Right atrium auricular region (tissue), 2 donors: ENCODE measurements around the gene TSR3. TPM values are rescaled to one million over a fixed set of nuclear protein-coding genes. Genes with fewer than 3 reads are reported as not detected.

Experiments
- DNase-seq: peaks from one replicate; pipeline ENCODE4 v3.0.0-alpha.2; 2019; ENCODE audit warnings: low spot score
- H3K27ac ChIP-seq, 2 donors: fragments of 200-600 bp; sonication (generic); 1 replicate in 1 of 2; 2 replicates in 1 of 2; pipeline ENCODE4 v1.5.1; 2016 to 2019
- H3K27me3 ChIP-seq, 2 donors: fragments of 200-600 bp; sonication (generic); one replicate each; pipeline versions ENCODE4 v1.5.1 to v1.6.0; 2017 to 2019
- H3K36me3 ChIP-seq: fragments of 200-600 bp; sonication (generic); one replicate; pipeline ENCODE4 v1.5.1; 2016
- H3K4me1 ChIP-seq, 2 donors: fragments of 200-600 bp; sonication (generic); one replicate each; pipeline versions ENCODE4 v1.5.1 to v1.6.0; 2017 to 2019
- H3K4me3 ChIP-seq, 2 donors: fragments of 200-600 bp; sonication (generic); 1 replicate in 1 of 2; 2 replicates in 1 of 2; pipeline ENCODE4 v1.5.1; 2017 to 2019; ENCODE audit warnings: mild to moderate bottlenecking in 1 of 2, moderate library complexity in 1 of 2
- H3K9me3 ChIP-seq, 2 donors: fragments of 200-600 bp; sonication (generic); one replicate each; pipeline ENCODE4 v1.5.1; 2019
- CTCF ChIP-seq, 2 donors: fragments of 200-600 bp; sonication (generic); IDR thresholded peaks; one replicate each; pipeline ENCODE4 v1.5.1; 2019; ENCODE audit warnings: antibody characterized with exemption in 2 of 2
- total RNA-seq, 2 donors: library from RNA; depleted of rRNA; stranded (reverse); fragments of >200 nt; gene quantifications; one replicate each; pipeline ENCODE4 v1.1.0, GENCODE V29; 2016

The TSR3 gene
- total RNA-seq, 2 donors from 2014 or later = 72.8 to 73.7 TPM

GRCh38 chr16:1347962-1348361 is 3.7 kb downstream of the TSR3 start:
- no peak overlapping the region for H3K27ac ChIP-seq
- no peak for DNase-seq
- H3K4me1 ChIP-seq = peaks cover 0 to 26% of the 10 kb centered on the region in 2 donors
- no peaks in the 10 kb centered on the region for H3K9me3 ChIP-seq
- no peak overlapping the region for H3K4me3 ChIP-seq
- H3K27me3 ChIP-seq = no peaks in the 10 kb centered on the region
- H3K36me3 ChIP-seq = peaks cover 24% of the 10 kb centered on the region
- no peak for TF ChIP-seq CTCF (IDR thresholded peaks at IDR 0.05)

GRCh38 chr16:1347286-1347855 is 4.3 kb downstream of the TSR3 start:
- Histone ChIP-seq H3K27me3 (no peaks in the 10 kb centered on the region), H3K9me3 (no peaks in the 10 kb centered on the region), H3K4me3 (no peak overlapping the region), H3K36me3 (peaks cover 24% of the 10 kb centered on the region), H3K27ac (no peak overlapping the region), H3K4me1 (peaks cover 0 to 26% of the 10 kb centered on the region in 2 donors)
- no peak for TF ChIP-seq CTCF (IDR thresholded peaks at IDR 0.05)
- no peak for DNase-seq

- H3K4me1 ChIP-seq = peaks cover 0 to 23% of the 10 kb centered on the region in 2 donors
- no peak for TF ChIP-seq CTCF (IDR thresholded peaks at IDR 0.05)
- H3K36me3 ChIP-seq = peaks cover 24% of the 10 kb centered on the region
- H3K27me3 ChIP-seq = no peaks in the 10 kb centered on the region
- no peak overlapping the region for H3K4me3 ChIP-seq
- DNase-seq = no peak
- no peak overlapping the region for H3K27ac ChIP-seq
- no peaks in the 10 kb centered on the region for H3K9me3 ChIP-seq
Measured at GRCh38 chr16:1346422-1347285, 5.0 kb downstream of the TSR3 start.

GRCh38 chr16:1345651-1346421 is 5.8 kb downstream of the TSR3 start:
- no peak overlapping the region for H3K27ac ChIP-seq
- H3K27me3 ChIP-seq = no peaks in the 10 kb centered on the region
- no peak for DNase-seq
- peaks cover 24% of the 10 kb centered on the region for H3K36me3 ChIP-seq
- no peaks in the 10 kb centered on the region for H3K9me3 ChIP-seq
- no peak for TF ChIP-seq CTCF (IDR thresholded peaks at IDR 0.05)
- peaks cover 0 to 17% of the 10 kb centered on the region in 2 donors for H3K4me1 ChIP-seq
- no peak overlapping the region for H3K4me3 ChIP-seq

- H3K27ac ChIP-seq = no peak overlapping the region
- H3K27me3 ChIP-seq = no peaks in the 10 kb centered on the region
- DNase-seq = no peak
- TF ChIP-seq CTCF (IDR thresholded peaks at IDR 0.05) = no peak
- H3K36me3 ChIP-seq = peaks cover 22% of the 10 kb centered on the region
- H3K4me3 ChIP-seq = no peak overlapping the region
- H3K9me3 ChIP-seq = no peaks in the 10 kb centered on the region
- peaks cover 0 to 10% of the 10 kb centered on the region in 2 donors for H3K4me1 ChIP-seq
Measured at GRCh38 chr16:1345087-1345486, 6.6 kb downstream of the TSR3 start.
